OCI-LY1 (cell line): ENCODE measurements around the gene CELF4.

Source experiments
- H2AFZ ChIP-seq: fragments of 200-600 bp; sonication (generic), shearing (Covaris generic); 2 replicates; pipeline ENCODE4 v1.6.0; 2014; ENCODE audit warnings: antibody characterized with exemption, mild to moderate bottlenecking, low read length
- H3F3A ChIP-seq: fragments of 200-600 bp; sonication (generic), shearing (Covaris generic); 2 replicates; pipeline ENCODE4 v1.6.0; 2014; ENCODE audit warnings: mild to moderate bottlenecking, antibody characterized with exemption, low read length, moderate library complexity; ENCODE audit not compliant: insufficient read depth
- H3K27ac ChIP-seq: fragments of 200-600 bp; sonication (generic); 2 replicates; pipeline ENCODE4 v1.5.1; 2014; ENCODE audit warnings: low read length, mixed run types, mild to moderate bottlenecking, low read depth; ENCODE audit not compliant: poor library complexity, severe bottlenecking
- H3K27me3 ChIP-seq: fragments of 200-600 bp; sonication (generic); 2 replicates; pipeline ENCODE4 v1.6.0; 2014; ENCODE audit warnings: antibody characterized with exemption, mild to moderate bottlenecking, low read length, moderate library complexity; ENCODE audit not compliant: insufficient read depth
- H3K36me3 ChIP-seq: fragments of 200-600 bp; sonication (generic); 2 replicates; pipeline ENCODE4 v1.6.1; 2014; ENCODE audit warnings: mild to moderate bottlenecking, antibody characterized with exemption, low read length, moderate library complexity, mixed read lengths; ENCODE audit not compliant: insufficient read depth
- H3K4me1 ChIP-seq: fragments of 200-600 bp; sonication (generic); 2 replicates; pipeline ENCODE4 v1.5.1; 2014; ENCODE audit warnings: mild to moderate bottlenecking, low read length, moderate library complexity; ENCODE audit not compliant: insufficient read depth, severe bottlenecking
- H3K4me2 ChIP-seq: fragments of 200-600 bp; sonication (generic), shearing (Covaris generic); 2 replicates; pipeline ENCODE4 v1.6.1; 2014; ENCODE audit warnings: low read length
- H3K4me3 ChIP-seq: fragments of 200-600 bp; sonication (generic); 2 replicates; pipeline ENCODE4 v1.5.1; 2014; ENCODE audit warnings: low read length, low read depth, mild to moderate bottlenecking, mixed read lengths; ENCODE audit not compliant: poor library complexity, severe bottlenecking
- H3K79me2 ChIP-seq: fragments of 200-600 bp; shearing (Covaris generic); 2 replicates; pipeline ENCODE4 v1.6.1; 2016; ENCODE audit warnings: mixed run types, low read length, mixed read lengths; ENCODE audit not compliant: insufficient read depth
- H3K9ac ChIP-seq: fragments of 200-600 bp; sonication (generic), shearing (Covaris generic); 2 replicates; pipeline ENCODE4 v1.6.1; 2014; ENCODE audit warnings: mild to moderate bottlenecking, low read length, mixed read lengths
- H3K9me2 ChIP-seq: fragments of 200-600 bp; sonication (generic), shearing (Covaris generic); 2 replicates; pipeline ENCODE4 v1.6.1; 2014; ENCODE audit warnings: low read depth, mild to moderate bottlenecking, low read length, mixed read lengths
- H3K9me3 ChIP-seq: fragments of 200-600 bp; shearing (Covaris generic); 2 replicates; pipeline ENCODE4 v1.6.1; 2014; ENCODE audit warnings: low read length, mixed read lengths
- H4K20me1 ChIP-seq: fragments of 200-600 bp; sonication (generic), shearing (Covaris generic); 2 replicates; pipeline ENCODE4 v1.6.0; 2016; ENCODE audit warnings: mild to moderate bottlenecking, low read length; ENCODE audit not compliant: insufficient read depth
- EZH2 ChIP-seq: fragments of 200-600 bp; sonication (generic), shearing (Covaris generic); IDR thresholded peaks from 2 replicates; pipeline ENCODE4 v1.8.0; 2017; ENCODE audit warnings: borderline replicate concordance, mixed run types, mild to moderate bottlenecking, antibody characterized with exemption, low read length, moderate library complexity, mixed read lengths
- TF ChIP-seq, protein P1 (sequence below): fragments of 200-600 bp; sonication (generic), shearing (Covaris generic); IDR thresholded peaks from 2 replicates; pipeline ENCODE4 v1.5.1; 2017; ENCODE audit warnings: mild to moderate bottlenecking, antibody characterized with exemption, low read length, moderate library complexity, mixed read lengths

CELF4 gene

DNA sequence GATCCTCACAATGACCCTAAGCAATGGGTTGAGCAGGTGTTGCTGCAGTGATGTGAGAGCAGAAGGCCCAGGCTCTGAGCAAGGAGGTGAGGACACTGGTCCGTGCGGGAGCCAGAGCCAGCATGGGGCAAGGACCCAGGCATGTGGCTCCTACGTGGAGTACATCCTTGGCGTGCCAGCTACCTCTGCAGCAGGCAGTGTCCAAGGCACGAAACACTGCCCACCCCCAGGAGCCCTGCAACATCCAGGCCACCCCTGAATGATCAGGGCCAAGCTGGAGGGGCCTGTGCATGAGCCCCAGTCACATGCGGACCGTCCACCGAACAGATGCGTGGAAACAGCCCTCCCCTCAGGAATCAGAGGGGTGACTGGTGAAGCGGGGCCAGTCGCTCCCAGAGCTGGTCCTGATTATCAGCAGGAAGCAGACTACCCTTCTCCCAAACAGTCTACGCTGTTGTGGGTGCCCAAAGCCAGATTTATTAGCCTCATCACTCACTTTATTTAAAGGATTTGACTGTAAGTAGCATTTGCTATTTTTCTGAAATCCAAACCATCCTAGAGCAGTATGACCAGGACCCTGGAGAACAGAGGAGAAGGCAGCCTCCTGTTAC is 16.8 kb downstream of the CELF4 start:
- Histone ChIP-seq H3K9me2 (no peaks in the 10 kb centered on the region), H4K20me1 (no peaks in the 10 kb centered on the region), H3K4me3 (no peak overlapping the region), H3K27ac (no peak overlapping the region), H3K4me2 (no peak overlapping the region), H3K4me1 (no peaks in the 10 kb centered on the region), H3F3A (no peaks in the 10 kb centered on the region), H3K79me2 (no peaks in the 10 kb centered on the region), H3K27me3 (no peaks in the 10 kb centered on the region), H3K9me3 (no peaks in the 10 kb centered on the region), H2AFZ (no peak overlapping the region), H3K36me3 (no peaks in the 10 kb centered on the region), H3K9ac (no peak overlapping the region)
- TF ChIP-seq, protein P1, sequence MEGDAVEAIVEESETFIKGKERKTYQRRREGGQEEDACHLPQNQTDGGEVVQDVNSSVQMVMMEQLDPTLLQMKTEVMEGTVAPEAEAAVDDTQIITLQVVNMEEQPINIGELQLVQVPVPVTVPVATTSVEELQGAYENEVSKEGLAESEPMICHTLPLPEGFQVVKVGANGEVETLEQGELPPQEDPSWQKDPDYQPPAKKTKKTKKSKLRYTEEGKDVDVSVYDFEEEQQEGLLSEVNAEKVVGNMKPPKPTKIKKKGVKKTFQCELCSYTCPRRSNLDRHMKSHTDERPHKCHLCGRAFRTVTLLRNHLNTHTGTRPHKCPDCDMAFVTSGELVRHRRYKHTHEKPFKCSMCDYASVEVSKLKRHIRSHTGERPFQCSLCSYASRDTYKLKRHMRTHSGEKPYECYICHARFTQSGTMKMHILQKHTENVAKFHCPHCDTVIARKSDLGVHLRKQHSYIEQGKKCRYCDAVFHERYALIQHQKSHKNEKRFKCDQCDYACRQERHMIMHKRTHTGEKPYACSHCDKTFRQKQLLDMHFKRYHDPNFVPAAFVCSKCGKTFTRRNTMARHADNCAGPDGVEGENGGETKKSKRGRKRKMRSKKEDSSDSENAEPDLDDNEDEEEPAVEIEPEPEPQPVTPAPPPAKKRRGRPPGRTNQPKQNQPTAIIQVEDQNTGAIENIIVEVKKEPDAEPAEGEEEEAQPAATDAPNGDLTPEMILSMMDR, result no peak
- no peak for TF ChIP-seq EZH2

DNA sequence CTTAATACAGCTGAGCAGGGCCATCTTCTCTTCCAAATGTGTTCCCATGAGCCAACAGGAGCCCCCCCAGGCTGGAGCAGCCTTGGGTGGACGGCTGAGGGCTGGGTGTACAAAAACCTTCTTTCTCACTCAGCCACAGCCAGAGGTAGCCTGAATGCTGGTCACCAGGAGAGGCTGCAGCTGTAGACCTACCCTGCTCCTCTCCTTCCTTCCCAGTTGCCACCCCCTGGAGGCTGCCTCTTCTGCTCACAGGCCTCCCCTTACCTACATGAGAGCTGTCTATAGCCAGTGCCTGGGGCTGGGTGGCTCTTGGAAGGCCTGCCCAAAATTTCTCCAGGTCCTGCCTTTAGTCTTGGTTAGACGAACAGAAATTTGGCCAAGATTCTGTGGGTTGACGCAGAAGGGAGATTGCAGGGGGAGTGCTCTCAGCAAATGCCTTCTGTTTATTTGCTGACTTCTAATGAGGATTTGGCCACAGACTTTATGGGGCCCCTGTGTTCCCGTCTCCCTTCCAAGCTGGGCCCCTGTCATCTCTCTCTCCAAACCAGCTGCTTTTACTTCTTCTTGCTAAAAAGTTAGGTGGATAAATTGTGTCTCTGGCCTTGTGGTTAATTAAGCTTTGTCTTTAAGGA is 18.3 kb downstream of the CELF4 start:
- H3K79me2 ChIP-seq, result no peaks in the 10 kb centered on the region
- no peak overlapping the region for H3K4me2 ChIP-seq
- H3K9me2 ChIP-seq, result no peaks in the 10 kb centered on the region
- H3K9ac ChIP-seq, result no peak overlapping the region
- no peaks in the 10 kb centered on the region for H3K27me3 ChIP-seq
- H3K36me3 ChIP-seq, result no peaks in the 10 kb centered on the region
- H3K4me1 ChIP-seq, result no peaks in the 10 kb centered on the region
- H3K27ac ChIP-seq, result no peak overlapping the region
- no peaks in the 10 kb centered on the region for H4K20me1 ChIP-seq
- no peaks in the 10 kb centered on the region for H3K9me3 ChIP-seq
- TF ChIP-seq, protein P1, result no peak
- TF ChIP-seq EZH2, result no peak
- H3K4me3 ChIP-seq, result no peak overlapping the region
- no peak overlapping the region for H2AFZ ChIP-seq
- no peaks in the 10 kb centered on the region for H3F3A ChIP-seq

DNA sequence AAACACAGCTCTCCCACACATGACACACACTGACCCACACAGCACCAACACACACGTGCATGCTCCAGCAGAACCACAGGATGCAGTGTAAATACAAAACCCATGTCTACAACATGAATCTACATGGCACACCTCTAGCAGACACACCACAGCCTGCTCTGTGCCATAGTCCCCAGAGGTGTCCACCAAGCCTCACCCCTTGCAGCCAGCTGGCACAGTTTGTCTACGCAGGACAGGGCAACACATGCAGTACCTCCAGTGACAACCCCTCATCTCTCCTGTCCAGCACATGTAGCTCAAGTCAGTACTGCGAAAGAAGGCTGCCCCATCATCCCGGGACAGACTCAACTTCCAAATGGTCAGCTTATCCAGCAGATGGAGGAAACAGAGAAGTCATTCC is 18.9 kb downstream of the CELF4 start:
- H3K9me2 ChIP-seq, result no peaks in the 10 kb centered on the region

More for the DNA sequence above, 18.9 kb downstream of the CELF4 start:
- H3K9ac ChIP-seq, result no peak overlapping the region
- H3K27me3 ChIP-seq, result no peaks in the 10 kb centered on the region
- no peaks in the 10 kb centered on the region for H4K20me1 ChIP-seq
- H3K36me3 ChIP-seq, result no peaks in the 10 kb centered on the region
- H3F3A ChIP-seq, result no peaks in the 10 kb centered on the region
- H2AFZ ChIP-seq, result no peak overlapping the region
- H3K27ac ChIP-seq, result no peak overlapping the region
- H3K4me1 ChIP-seq, result no peaks in the 10 kb centered on the region
- H3K9me3 ChIP-seq, result no peaks in the 10 kb centered on the region
- no peak overlapping the region for H3K4me2 ChIP-seq
- no peak overlapping the region for H3K4me3 ChIP-seq
- TF ChIP-seq, protein P1, result no peak
- no peak for TF ChIP-seq EZH2
- H3K79me2 ChIP-seq, result no peaks in the 10 kb centered on the region
